Measurements from ENCODE around the gene LOXHD1. TPM values are rescaled to one million over a fixed set of nuclear protein-coding genes. Genes with fewer than 3 reads are reported as not detected.

The LOXHD1 gene
- total and polyA plus RNA-seq, 2 donors (not counting 1 experiment from before 2014, with no cell fraction given): not detected

- 96% methylated on average over 4 of the region's 6 CpGs for WGBS (ENCODE audit: insufficient coverage)
- H3K79me2 ChIP-seq (ENCODE audit: control insufficient read depth, insufficient read depth, low read length): no peaks in the 10 kb centered on the region
Measured at GRCh38 chr18:46452820-46453219, 204.2 kb downstream of the LOXHD1 start.

GRCh38 chr18:46449499-46449898 lies 207.5 kb downstream of the LOXHD1 start:
- H3K27ac ChIP-seq (ENCODE audit: low read length in 2 of 2): no peak overlapping the region
- Mint-ChIP-seq H3K27me3 (peaks cover 30% of the 10 kb centered on the region), H3K4me3 (no peak overlapping the region), H3K27ac (no peak overlapping the region), H3K9me3 (ENCODE audit: insufficient read depth) (peaks cover 5% of the 10 kb centered on the region), H3K4me1 (no peaks in the 10 kb centered on the region)
- WGBS (ENCODE audit: insufficient coverage): no CpG with 5 or more reads among the region's 1 CpG
- H3K9me3 ChIP-seq (ENCODE audit: control extremely low read depth in 1 of 3, control insufficient read depth in 2 of 3, insufficient read depth in 1 of 3, low read length in 2 of 3): peaks cover 0 to 7% (median 4%) of the 10 kb centered on the region in 3 donors
- no peaks in the 10 kb centered on the region for H3K36me3 ChIP-seq (replicated peaks in 1 of 2; ENCODE audit: control extremely low read depth in 1 of 2, control insufficient read depth in 1 of 2, extremely low read depth in 1 of 2, insufficient read depth in 2 of 2, low read length in 1 of 2)
- intact Hi-C loops (cut with micrococcal nuclease): no loop called here
- ATAC-seq (ENCODE audit: low read depth): no peak
- no peaks in the 10 kb centered on the region for H3K79me2 ChIP-seq (ENCODE audit: control insufficient read depth, insufficient read depth, low read length)
- H3K9ac ChIP-seq (ENCODE audit: low read length): no peak overlapping the region
- no peak overlapping the region for H3K4me3 ChIP-seq (ENCODE audit: control extremely low read depth in 1 of 5, extremely low read depth in 1 of 5, insufficient read depth in 1 of 5, low read depth in 2 of 5, low read length in 4 of 5)
- H3K4me2 ChIP-seq (replicated peaks; ENCODE audit: low read depth, low read length, poor library complexity, severe bottlenecking): no peak overlapping the region
- no peaks in the 10 kb centered on the region for H3K27me3 ChIP-seq (replicated peaks in 1 of 4; ENCODE audit: control extremely low read depth in 1 of 4, control insufficient read depth in 3 of 4, insufficient read depth in 4 of 4, low read length in 3 of 4)
- DNase-seq: no peak
- H2AFZ ChIP-seq (ENCODE audit: insufficient read depth, low read depth, low read length, poor library complexity, severe bottlenecking): no peak overlapping the region
- H4K20me1 ChIP-seq (ENCODE audit: control insufficient read depth, insufficient read depth, low read length, poor library complexity, severe bottlenecking): no peaks in the 10 kb centered on the region
- ChIA-PET POLR2A (no interaction called here), CTCF (no interaction called here)
- TF ChIP-seq EZH2 (IDR thresholded peaks at IDR 0.05; ENCODE audit: borderline replicate concordance, insufficient read depth, low read depth, low read length, poor library complexity, severe bottlenecking) (no peak), CTCF (IDR thresholded peaks at IDR 0.05) (no peak)
- H3K4me1 ChIP-seq (ENCODE audit: control insufficient read depth in 2 of 2, insufficient read depth in 2 of 2, low read length in 2 of 2): no peaks in the 10 kb centered on the region

More at GRCh38 chr18:46452820-46453219, 204.2 kb downstream of the LOXHD1 start:
- H3K27ac Mint-ChIP-seq: no peak overlapping the region
- H3K9me3 Mint-ChIP-seq (ENCODE audit: insufficient read depth): peaks cover 3% of the 10 kb centered on the region
- ChIA-PET CTCF (no interaction called here), POLR2A (no interaction called here)
- H3K4me3 Mint-ChIP-seq: no peak overlapping the region
- H3K27me3 Mint-ChIP-seq: peaks cover 18% of the 10 kb centered on the region
- H3K36me3 ChIP-seq (replicated peaks in 1 of 2; ENCODE audit: control extremely low read depth in 1 of 2, control insufficient read depth in 1 of 2, extremely low read depth in 1 of 2, insufficient read depth in 2 of 2, low read length in 1 of 2): no peaks in the 10 kb centered on the region
- peaks cover 0 to 7% (median 4%) of the 10 kb centered on the region in 3 donors for H3K9me3 ChIP-seq (ENCODE audit: control extremely low read depth in 1 of 3, control insufficient read depth in 2 of 3, insufficient read depth in 1 of 3, low read length in 2 of 3)
- no peak overlapping the region for H3K4me3 ChIP-seq (ENCODE audit: control extremely low read depth in 1 of 5, extremely low read depth in 1 of 5, insufficient read depth in 1 of 5, low read depth in 2 of 5, low read length in 4 of 5)
- H3K4me2 ChIP-seq (replicated peaks; ENCODE audit: low read depth, low read length, poor library complexity, severe bottlenecking): no peak overlapping the region
- no peak for DNase-seq
- H3K27me3 ChIP-seq (replicated peaks in 1 of 4; ENCODE audit: control extremely low read depth in 1 of 4, control insufficient read depth in 3 of 4, insufficient read depth in 4 of 4, low read length in 3 of 4): no peaks in the 10 kb centered on the region
- H3K27ac ChIP-seq (ENCODE audit: low read length in 2 of 2): no peak overlapping the region
- no peak overlapping the region for H2AFZ ChIP-seq (ENCODE audit: insufficient read depth, low read depth, low read length, poor library complexity, severe bottlenecking)
- no peak for ATAC-seq (ENCODE audit: low read depth)
- TF ChIP-seq CTCF (IDR thresholded peaks at IDR 0.05) (no peak), EZH2 (IDR thresholded peaks at IDR 0.05; ENCODE audit: borderline replicate concordance, insufficient read depth, low read depth, low read length, poor library complexity, severe bottlenecking) (no peak)
- H3K9ac ChIP-seq (ENCODE audit: low read length): no peak overlapping the region
- intact Hi-C loops (cut with micrococcal nuclease): no loop called here
- no peaks in the 10 kb centered on the region for H3K4me1 Mint-ChIP-seq
- H4K20me1 ChIP-seq (ENCODE audit: control insufficient read depth, insufficient read depth, low read length, poor library complexity, severe bottlenecking): no peaks in the 10 kb centered on the region
- no peaks in the 10 kb centered on the region for H3K4me1 ChIP-seq (ENCODE audit: control insufficient read depth in 2 of 2, insufficient read depth in 2 of 2, low read length in 2 of 2)

Data from B cell (primary cell).